IPS-15b (cell line): ENCODE results near the gene PILRA.
"Not testable (repeated sequence)": the region's sequence is repeated elsewhere in the genome, so short reads cannot be mapped to it uniquely, and the experiment has no call there.

Experiments used
- H3K27me3 ChIP-seq: one replicate; pipeline ENCODE4 v1.6.1; 2013; ENCODE audit warnings: low read length; ENCODE audit not compliant: control insufficient read depth, insufficient read depth
- H3K36me3 ChIP-seq: one replicate; pipeline ENCODE4 v1.6.1; 2013; ENCODE audit warnings: low read length; ENCODE audit not compliant: control insufficient read depth, insufficient read depth
- H3K4me1 ChIP-seq: one replicate; pipeline ENCODE4 v1.6.1; 2013; ENCODE audit warnings: mild to moderate bottlenecking, low read length; ENCODE audit not compliant: control insufficient read depth, insufficient read depth
- H3K4me3 ChIP-seq: one replicate; pipeline ENCODE4 v1.5.1; 2013; ENCODE audit warnings: low read depth, low read length
- H3K9ac ChIP-seq: one replicate; pipeline ENCODE4 v1.6.1; 2013; ENCODE audit warnings: low read depth, mild to moderate bottlenecking, low read length
- H3K9me3 ChIP-seq: one replicate; pipeline ENCODE4 v1.6.1; 2013; ENCODE audit warnings: mild to moderate bottlenecking, low read length; ENCODE audit not compliant: control insufficient read depth, insufficient read depth

The PILRA gene

GRCh38 chr7:100373261-100373831 lies at the start of gene PILRA:
Gene PILRA, plus strand, starts transcription at chr7:100373487. Its CDS starts 170 bp downstream, at chr7:100373657.
- H3K4me3 ChIP-seq, result no peak within 1 kb of the TSS

GRCh38 chr7:100324194-100324593 lies 49.1 kb upstream of the PILRA start:
- not testable (repeated sequence) for H3K9ac ChIP-seq, H3K4me3 ChIP-seq, H3K36me3 ChIP-seq, H3K4me1 ChIP-seq, H3K9me3 ChIP-seq, H3K27me3 ChIP-seq

More at GRCh38 chr7:100373261-100373831, at the start of gene PILRA:
- Histone ChIP-seq H3K36me3 (peaks cover 5% of the 10 kb centered on the region), H3K27me3 (no peaks in the 10 kb centered on the region), H3K9ac (no peak within 1 kb of the TSS), H3K9me3 (no peaks in the 10 kb centered on the region), H3K4me1 (peaks cover 5% of the 10 kb centered on the region)

- H3K4me1 ChIP-seq, result not testable (repeated sequence)
These were observed 47.6 kb upstream of the PILRA start for GRCh38 chr7:100325671-100326070.

GRCh38 chr7:100326914-100327313 lies 46.4 kb upstream of the PILRA start:
- H3K9ac ChIP-seq, H3K27me3 ChIP-seq, H3K9me3 ChIP-seq, H3K4me3 ChIP-seq, H3K4me1 ChIP-seq, H3K36me3 ChIP-seq: not testable (repeated sequence)

More at GRCh38 chr7:100325671-100326070, 47.6 kb upstream of the PILRA start:
- H3K9ac ChIP-seq, H3K27me3 ChIP-seq, H3K9me3 ChIP-seq, H3K36me3 ChIP-seq, H3K4me3 ChIP-seq: not testable (repeated sequence)

- H3K36me3 ChIP-seq, H3K9me3 ChIP-seq, H3K27me3 ChIP-seq, H3K9ac ChIP-seq, H3K4me1 ChIP-seq: not testable (repeated sequence)
- H3K4me3 ChIP-seq, result peak overlapping the region; percentile 89
These were observed 37.5 kb upstream of the PILRA start for GRCh38 chr7:100335566-100336466.

- H3K36me3 ChIP-seq, H3K27me3 ChIP-seq, H3K9me3 ChIP-seq, H3K9ac ChIP-seq, H3K4me3 ChIP-seq, H3K4me1 ChIP-seq: not testable (repeated sequence)
These were observed 35.1 kb upstream of the PILRA start for GRCh38 chr7:100338083-100338696.

- not testable (repeated sequence) for H3K27me3 ChIP-seq, H3K9ac ChIP-seq
These were observed 32.0 kb upstream of the PILRA start for GRCh38 chr7:100341286-100341685.

GRCh38 chr7:100342765-100343164 lies 30.5 kb upstream of the PILRA start:
- peaks cover 14% of the 10 kb centered on the region for H3K36me3 ChIP-seq
- no peaks in the 10 kb centered on the region for H3K4me1 ChIP-seq
- no peaks in the 10 kb centered on the region for H3K9me3 ChIP-seq
- no peaks in the 10 kb centered on the region for H3K27me3 ChIP-seq
- no peak overlapping the region for H3K4me3 ChIP-seq
- H3K9ac ChIP-seq, result no peak overlapping the region

More at GRCh38 chr7:100341286-100341685, 32.0 kb upstream of the PILRA start:
- not testable (repeated sequence) for H3K9me3 ChIP-seq, H3K36me3 ChIP-seq, H3K4me3 ChIP-seq, H3K4me1 ChIP-seq

GRCh38 chr7:100344124-100344559 lies 29.1 kb upstream of the PILRA start:
- H3K9ac ChIP-seq, result not testable (repeated sequence)

GRCh38 chr7:100344560-100345287 lies 28.6 kb upstream of the PILRA start:
- not testable (repeated sequence) for H3K4me1 ChIP-seq, H3K4me3 ChIP-seq, H3K9me3 ChIP-seq, H3K9ac ChIP-seq, H3K27me3 ChIP-seq
- H3K36me3 ChIP-seq, result peaks cover 20% of the 10 kb centered on the region

More at GRCh38 chr7:100344124-100344559, 29.1 kb upstream of the PILRA start:
- H3K27me3 ChIP-seq, H3K4me3 ChIP-seq, H3K4me1 ChIP-seq, H3K9me3 ChIP-seq: not testable (repeated sequence)
- H3K36me3 ChIP-seq, result peaks cover 16% of the 10 kb centered on the region

GRCh38 chr7:100345288-100345672 lies 28.0 kb upstream of the PILRA start:
- H3K9me3 ChIP-seq, H3K27me3 ChIP-seq, H3K4me3 ChIP-seq, H3K4me1 ChIP-seq, H3K9ac ChIP-seq: not testable (repeated sequence)
- H3K36me3 ChIP-seq, result peaks cover 25% of the 10 kb centered on the region
